ENCODE data around the gene EFNB3.

Gene EFNB3, protein sequence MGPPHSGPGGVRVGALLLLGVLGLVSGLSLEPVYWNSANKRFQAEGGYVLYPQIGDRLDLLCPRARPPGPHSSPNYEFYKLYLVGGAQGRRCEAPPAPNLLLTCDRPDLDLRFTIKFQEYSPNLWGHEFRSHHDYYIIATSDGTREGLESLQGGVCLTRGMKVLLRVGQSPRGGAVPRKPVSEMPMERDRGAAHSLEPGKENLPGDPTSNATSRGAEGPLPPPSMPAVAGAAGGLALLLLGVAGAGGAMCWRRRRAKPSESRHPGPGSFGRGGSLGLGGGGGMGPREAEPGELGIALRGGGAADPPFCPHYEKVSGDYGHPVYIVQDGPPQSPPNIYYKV

DNA sequence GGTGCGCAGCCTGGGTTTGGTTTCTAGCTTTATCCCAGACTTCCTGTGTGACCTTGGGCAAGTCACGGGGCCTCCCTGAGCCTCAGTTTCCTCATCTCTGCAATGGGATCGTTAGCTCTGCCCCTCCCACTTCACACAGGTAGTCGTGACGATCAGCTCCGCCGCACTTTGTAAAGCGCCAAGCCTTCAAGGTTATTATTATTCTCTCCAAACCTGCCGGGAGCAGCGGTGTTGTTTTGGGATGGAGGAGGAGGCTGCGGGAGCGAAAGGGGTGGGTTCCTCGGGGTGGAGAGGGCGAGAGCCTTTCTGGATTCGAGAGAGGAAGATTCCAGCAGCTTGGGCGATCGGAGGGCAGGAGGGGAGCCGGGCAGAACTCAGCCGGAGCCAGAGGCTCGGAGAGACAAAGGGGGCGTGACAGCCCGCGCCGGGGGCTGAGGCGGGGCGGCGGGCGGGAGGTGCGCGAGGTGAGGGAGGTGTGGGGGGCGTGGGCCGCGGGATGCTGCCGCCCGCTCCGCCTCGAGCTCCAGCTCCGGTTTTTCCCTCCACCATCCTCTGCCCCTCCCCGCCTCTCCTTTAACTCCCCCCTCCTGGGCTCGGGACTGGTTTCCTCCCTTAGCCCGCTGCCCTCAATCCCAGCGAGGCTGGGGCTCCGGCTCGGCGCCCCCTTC lies at the start of gene EFNB3:
Gene EFNB3, plus strand, starts transcription at position 602 of the 668 bp plus-strand sequence. CDS start 397 bp downstream, outside the sequence.
- Mint-ChIP-seq H3K27me3 (peaks cover 35% of the 10 kb centered on the region), H3K4me1 (peaks cover 18% of the 10 kb centered on the region), H3K4me3 (peak within 1 kb of the TSS; percentile 82), H3K36me3 (peaks cover 17% of the 10 kb centered on the region), H3K9me3 (no peaks in the 10 kb centered on the region), H3K27ac (no peak within 1 kb of the TSS)

DNA sequence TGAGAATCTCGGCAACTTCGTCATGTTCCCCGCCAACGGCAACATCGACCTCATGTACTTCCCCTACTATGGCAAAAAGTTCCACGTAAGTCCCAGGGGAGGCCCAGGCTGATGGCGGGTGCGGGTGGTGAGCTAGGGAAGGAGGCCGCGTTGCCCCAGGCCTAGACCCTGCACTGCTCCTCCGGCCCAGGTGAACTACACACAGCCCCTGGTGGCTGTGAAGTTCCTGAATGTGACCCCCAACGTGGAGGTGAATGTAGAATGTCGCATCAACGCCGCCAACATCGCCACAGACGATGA lies 49.5 kb upstream of the EFNB3 start:
- H3K27ac Mint-ChIP-seq = no peak overlapping the region
- H3K4me3 Mint-ChIP-seq = no peak overlapping the region
- H3K9me3 Mint-ChIP-seq = no peaks in the 10 kb centered on the region
- peaks cover 8% of the 10 kb centered on the region for H3K4me1 Mint-ChIP-seq
- no peaks in the 10 kb centered on the region for H3K36me3 Mint-ChIP-seq
- H3K27me3 Mint-ChIP-seq = peaks cover 8% of the 10 kb centered on the region

DNA sequence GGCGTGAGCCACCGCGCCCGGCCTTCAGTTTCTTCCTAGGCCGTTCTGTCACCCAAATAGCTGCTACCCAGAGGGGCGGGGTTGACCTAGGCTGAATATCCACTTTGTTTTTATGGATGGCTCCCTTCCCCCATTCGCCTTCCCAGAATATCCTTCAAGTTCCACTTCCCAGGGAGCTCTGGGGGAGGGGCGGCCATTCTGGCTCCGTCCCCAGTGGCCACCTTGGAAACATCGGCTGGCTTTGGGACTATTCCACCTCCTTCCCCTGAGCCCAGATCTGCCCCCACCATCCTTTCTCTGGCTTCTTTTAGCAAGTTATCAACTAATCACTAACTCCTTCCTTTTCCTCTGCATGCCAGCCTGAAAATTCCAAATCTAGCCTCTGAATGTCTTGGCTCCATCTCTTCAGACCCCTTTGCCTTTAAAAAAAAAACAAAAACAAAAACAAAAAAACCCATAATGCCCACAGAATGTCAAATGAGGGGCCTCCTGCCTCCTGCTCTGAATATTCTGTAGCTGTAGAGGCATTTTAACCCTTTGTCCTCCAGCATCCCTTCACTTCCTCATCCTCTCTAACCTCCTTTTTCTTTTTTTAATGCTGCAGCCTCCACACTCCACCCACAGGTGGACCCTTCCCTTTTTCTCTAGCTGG lies 47.9 kb upstream of the EFNB3 start:
- Mint-ChIP-seq H3K27me3 (peaks cover 2% of the 10 kb centered on the region), H3K27ac (no peak overlapping the region), H3K36me3 (no peaks in the 10 kb centered on the region), H3K4me1 (no peaks in the 10 kb centered on the region), H3K9me3 (no peaks in the 10 kb centered on the region), H3K4me3 (no peak overlapping the region)

DNA sequence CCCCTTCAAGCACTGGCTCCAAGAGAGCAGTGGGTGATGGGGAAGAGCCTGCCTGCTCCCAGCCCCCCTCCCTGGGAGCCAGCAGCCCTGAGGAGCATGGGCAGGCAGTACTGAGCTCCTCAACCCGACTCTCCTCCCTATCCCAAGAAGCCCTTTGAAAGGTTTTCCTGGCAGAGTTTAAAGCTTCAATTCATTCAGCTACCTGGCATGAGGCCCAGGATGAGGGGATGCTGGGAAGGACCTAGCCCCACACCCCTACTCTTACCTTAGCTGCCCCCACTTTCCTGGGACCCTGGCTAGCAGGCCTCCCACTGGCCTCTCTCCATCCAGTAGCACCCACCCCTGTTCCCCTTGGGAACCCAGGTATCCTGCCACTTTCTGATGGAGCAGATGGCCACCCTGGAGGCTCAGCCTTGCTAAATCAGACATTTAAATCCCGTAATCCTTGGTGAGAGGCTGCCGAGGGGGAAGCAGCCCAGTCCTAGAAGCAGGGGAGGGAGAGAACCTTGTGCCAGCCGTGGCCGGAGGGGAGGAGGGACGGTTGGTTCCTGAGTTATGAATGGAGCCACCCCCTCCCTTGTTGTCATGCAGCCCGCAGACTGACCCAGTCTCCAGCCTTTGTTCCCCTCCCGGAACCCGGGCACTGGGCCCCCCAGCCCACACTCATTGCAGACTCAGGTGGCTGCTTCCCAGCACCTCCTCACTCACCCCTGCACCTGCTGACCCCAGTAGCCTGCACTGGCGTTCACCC lies 37.2 kb upstream of the EFNB3 start:
- peak overlapping the region; percentile 59 for H3K27ac Mint-ChIP-seq
- peaks cover 5% of the 10 kb centered on the region for H3K36me3 Mint-ChIP-seq
- H3K4me3 Mint-ChIP-seq = no peak overlapping the region
- no peaks in the 10 kb centered on the region for H3K27me3 Mint-ChIP-seq
- no peaks in the 10 kb centered on the region for H3K9me3 Mint-ChIP-seq
- no peaks in the 10 kb centered on the region for H3K4me1 Mint-ChIP-seq

DNA sequence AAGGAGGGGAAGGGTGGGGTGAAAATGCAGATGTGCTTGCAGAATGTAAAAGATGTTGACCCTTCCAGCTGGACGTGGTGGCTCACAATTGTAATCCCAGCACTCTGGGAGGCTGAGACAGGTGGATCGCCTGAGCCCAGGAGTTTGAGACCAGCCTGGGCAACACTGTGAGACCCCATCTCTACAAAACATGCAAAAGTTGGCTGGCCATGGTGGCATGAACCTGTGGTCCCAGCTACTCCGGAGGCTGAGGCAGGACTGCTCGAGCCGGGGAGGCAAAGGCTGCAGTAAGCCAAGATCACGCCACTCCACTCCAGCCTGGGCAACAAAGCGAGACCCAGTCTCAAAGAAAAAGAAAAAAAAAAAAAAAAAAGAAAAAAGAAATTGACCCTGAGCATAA lies 36.5 kb upstream of the EFNB3 start:
- no peak overlapping the region for H3K4me3 Mint-ChIP-seq
- no peaks in the 10 kb centered on the region for H3K27me3 Mint-ChIP-seq
- H3K36me3 Mint-ChIP-seq = peaks cover 10% of the 10 kb centered on the region
- H3K27ac Mint-ChIP-seq = no peak overlapping the region
- H3K4me1 Mint-ChIP-seq = no peaks in the 10 kb centered on the region
- H3K9me3 Mint-ChIP-seq = no peaks in the 10 kb centered on the region

DNA sequence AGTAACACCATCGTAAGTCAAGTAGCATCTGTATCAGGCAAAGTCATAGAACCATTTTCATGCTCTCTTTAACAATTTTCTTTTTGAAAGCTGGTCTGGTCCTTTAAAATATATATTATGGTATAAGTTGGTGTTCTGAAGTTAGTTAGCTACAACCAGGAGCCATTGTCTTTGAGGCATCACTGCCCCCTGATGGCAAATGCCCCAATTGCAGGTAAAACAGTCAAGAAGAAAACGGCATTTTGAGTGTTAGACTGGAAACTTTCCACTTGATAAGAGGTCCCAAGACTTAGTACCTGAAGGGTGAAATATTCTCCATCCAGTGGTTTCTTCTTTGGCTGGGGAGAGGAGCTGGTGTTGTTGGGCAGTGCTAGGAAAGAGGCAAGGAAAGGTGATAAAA lies 31.8 kb upstream of the EFNB3 start:
- H3K4me3 Mint-ChIP-seq = no peak overlapping the region
- peaks cover 7% of the 10 kb centered on the region for H3K4me1 Mint-ChIP-seq
- no peak overlapping the region for H3K27ac Mint-ChIP-seq
- H3K36me3 Mint-ChIP-seq = peaks cover 19% of the 10 kb centered on the region
- no peaks in the 10 kb centered on the region for H3K27me3 Mint-ChIP-seq
- no peaks in the 10 kb centered on the region for H3K9me3 Mint-ChIP-seq

DNA sequence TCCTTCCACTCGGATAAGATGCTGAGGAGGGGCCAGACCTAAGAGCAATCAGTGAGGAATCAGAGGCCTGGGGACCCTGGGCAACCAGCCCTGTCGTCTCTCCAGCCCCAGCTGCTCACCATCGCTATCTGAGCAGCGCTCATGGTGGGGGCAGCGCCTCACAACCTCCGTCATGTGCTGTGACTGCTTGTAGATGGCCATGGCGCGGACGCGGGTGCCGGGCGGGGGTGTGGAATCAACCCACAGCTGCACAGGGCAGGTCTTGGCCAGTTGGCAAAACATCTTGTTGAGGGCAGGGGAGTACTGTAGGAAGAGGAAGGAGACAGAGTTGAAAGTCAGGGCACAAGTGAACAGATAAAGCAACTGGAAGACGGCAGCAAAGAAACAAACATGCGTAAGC lies 30.1 kb upstream of the EFNB3 start:
- H3K4me1 Mint-ChIP-seq = peaks cover 7% of the 10 kb centered on the region

DNA sequence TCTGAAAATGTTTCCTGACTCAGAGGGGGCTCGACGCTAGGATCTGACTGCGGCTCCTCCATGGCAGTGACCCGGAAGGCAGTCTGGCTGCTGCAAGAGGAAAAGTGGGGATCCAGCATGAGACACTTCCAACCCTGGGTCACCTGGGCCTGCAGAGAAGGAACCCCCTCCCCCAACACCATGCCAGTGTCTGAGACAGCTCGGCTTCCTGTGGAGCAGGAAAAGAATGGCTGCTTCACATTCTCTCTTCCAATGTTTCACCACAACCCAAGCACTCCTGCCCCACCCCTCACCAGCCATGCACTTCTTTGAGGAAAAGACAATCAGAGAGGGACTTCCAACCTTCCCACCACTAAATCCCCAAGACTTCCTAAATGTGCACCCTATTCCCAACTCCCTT lies 28.5 kb upstream of the EFNB3 start:
- Mint-ChIP-seq H3K36me3 (peaks cover 16% of the 10 kb centered on the region), H3K9me3 (no peaks in the 10 kb centered on the region), H3K27me3 (no peaks in the 10 kb centered on the region), H3K4me3 (no peak overlapping the region), H3K27ac (peak overlapping the region; percentile 65), H3K4me1 (peaks cover 7% of the 10 kb centered on the region)

More for the DNA sequence above, 30.1 kb upstream of the EFNB3 start:
- Mint-ChIP-seq H3K36me3 (peaks cover 19% of the 10 kb centered on the region), H3K27me3 (no peaks in the 10 kb centered on the region), H3K4me3 (no peak overlapping the region), H3K9me3 (no peaks in the 10 kb centered on the region), H3K27ac (no peak overlapping the region)

DNA sequence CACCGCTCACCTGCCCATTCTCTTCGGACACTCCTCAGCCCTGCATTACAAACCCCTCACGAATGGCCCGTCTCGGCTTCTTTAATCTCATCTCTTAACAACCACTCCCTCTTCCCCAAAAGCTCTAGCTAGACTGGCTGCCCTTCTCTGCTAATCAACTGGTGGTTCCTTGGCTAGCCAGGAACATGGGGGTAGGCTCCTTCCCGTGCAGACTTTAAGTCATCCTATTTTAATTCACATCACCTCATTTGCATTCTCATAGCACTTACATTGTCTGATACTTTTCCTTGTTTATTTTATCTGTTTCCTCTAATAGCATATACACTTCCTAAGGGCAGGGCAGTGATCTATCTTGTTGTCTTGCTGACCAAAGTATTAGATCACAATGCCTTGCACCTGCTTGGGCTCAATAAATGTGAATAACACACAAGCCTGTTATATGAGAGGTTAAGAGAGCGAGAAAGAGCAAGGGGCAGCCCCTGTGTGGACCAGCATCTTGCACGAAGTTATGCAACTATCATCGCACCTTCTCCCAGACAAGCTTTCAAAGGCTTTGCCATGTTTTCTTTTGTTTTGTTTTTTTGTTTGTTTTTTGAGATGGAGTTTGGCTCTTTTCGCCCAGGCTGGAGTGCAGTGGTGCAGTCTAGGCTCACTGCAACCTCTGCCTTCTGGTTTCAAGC lies 27.5 kb upstream of the EFNB3 start:
- H3K4me3 Mint-ChIP-seq = no peak overlapping the region
- H3K27ac Mint-ChIP-seq = peak overlapping the region; percentile 13
- H3K27me3 Mint-ChIP-seq = no peaks in the 10 kb centered on the region
- peaks cover 10% of the 10 kb centered on the region for H3K4me1 Mint-ChIP-seq
- peaks cover 16% of the 10 kb centered on the region for H3K36me3 Mint-ChIP-seq
- H3K9me3 Mint-ChIP-seq = no peaks in the 10 kb centered on the region

DNA sequence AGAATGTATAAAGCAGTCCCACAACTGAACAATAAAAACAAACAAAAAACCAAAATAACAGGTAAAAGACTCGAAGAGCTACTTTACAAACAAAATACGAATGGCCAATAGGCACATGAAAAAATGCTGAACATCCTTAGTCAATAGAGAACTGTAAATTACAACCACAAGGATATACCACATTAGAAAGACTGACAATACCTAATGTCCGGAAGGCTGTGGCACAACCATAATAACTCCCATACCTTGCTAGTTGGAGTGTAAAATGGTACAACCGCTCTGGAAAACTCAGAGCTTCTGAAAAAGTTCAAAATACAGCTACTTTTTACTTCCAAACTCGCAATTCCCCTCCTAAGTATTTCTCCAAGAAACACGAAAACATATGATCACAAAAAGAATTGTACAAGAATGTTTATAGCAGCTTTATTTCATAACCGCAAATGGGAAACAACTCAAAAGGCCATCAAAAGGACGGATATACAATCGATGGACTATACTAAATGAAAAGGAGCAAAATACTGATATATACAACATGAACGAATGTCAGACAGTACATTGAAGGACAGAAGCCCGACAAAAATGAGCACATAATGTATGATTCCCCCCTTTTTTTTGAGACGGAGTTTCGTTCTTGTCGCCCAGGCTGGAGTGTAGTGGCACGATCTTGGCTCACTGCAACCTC lies 20.0 kb upstream of the EFNB3 start:
- H3K4me1 Mint-ChIP-seq = peaks cover 32% of the 10 kb centered on the region
- H3K36me3 Mint-ChIP-seq = peaks cover 10% of the 10 kb centered on the region
- no peaks in the 10 kb centered on the region for H3K27me3 Mint-ChIP-seq
- H3K27ac Mint-ChIP-seq = peak overlapping the region; percentile 99
- H3K9me3 Mint-ChIP-seq = no peaks in the 10 kb centered on the region
- H3K4me3 Mint-ChIP-seq = peak overlapping the region; percentile 95

DNA sequence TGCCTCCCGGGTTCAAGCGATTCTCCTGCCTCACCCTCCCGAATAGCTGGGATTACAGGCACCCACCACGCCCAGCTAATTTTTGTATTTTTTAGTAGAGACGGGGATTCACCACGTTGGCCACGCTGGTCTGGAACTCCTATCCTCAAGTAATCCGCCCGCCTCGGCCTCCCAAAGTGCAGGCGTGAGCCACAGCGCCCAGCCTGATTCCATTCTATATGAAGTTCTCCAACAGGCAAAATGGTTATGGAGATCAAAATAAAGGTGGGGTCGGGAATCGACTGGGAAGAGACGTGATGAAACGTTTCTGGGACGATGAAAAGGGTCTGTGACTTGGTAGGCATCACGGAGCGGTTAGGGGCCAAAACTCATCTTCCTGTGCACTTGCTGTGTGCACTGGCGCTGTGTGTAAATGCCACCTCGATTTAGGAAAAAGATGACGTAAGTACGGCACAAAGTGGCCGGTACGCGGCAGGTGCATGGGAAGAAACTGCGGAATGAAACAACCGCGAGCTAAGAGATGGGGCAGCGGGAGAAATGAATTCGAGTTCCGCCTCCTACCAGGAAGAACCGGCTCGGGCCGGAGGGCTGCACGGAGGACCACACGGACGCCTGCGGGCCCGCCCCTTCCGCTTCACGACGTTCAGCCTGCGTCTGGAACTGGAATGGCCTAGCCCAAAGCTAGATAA lies 19.3 kb upstream of the EFNB3 start:
- Mint-ChIP-seq H3K4me1 (peaks cover 35% of the 10 kb centered on the region), H3K9me3 (no peaks in the 10 kb centered on the region)

DNA sequence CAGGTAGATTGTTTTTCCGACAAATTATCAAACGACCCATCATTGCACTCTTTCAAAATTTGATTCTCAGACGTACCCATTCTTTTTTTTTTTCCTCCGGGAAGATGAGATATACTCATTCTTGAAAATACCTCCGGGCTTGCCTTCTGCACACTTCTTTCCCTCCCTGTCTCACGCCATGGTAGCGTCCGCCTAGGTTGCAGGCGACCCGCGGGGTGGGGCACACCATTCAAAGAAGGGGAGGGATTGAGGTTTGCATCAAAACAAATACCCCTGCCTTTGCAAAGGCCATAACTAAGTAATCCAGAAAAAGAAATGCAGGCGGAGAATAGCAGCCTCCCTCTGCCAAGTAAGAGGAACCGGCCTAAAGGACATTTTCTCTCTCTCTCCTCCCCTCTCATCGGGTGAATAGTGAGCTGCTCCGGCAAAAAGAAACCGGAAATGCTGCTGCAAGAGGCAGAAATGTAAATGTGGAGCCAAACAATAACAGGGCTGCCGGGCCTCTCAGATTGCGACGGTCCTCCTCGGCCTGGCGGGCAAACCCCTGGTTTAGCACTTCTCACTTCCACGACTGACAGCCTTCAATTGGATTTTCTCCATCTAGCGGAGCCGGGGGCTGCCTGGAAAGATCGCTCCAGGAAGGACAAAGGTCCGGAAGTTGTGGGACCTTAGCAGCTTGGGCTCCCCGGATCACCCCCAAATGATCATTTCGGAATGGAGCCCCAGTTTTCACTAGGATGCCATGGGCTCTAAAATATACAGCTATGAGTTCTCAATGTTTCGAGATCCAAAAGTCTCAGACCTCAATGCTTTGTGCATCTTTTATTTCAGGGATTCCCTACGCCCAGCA lies 18.6 kb upstream of the EFNB3 start:
- H3K4me1 Mint-ChIP-seq = peaks cover 35% of the 10 kb centered on the region
- H3K36me3 Mint-ChIP-seq = peaks cover 12% of the 10 kb centered on the region
- H3K27ac Mint-ChIP-seq = peak overlapping the region; percentile 99
- peak overlapping the region; percentile 95 for H3K4me3 Mint-ChIP-seq
- no peaks in the 10 kb centered on the region for H3K9me3 Mint-ChIP-seq
- H3K27me3 Mint-ChIP-seq = no peaks in the 10 kb centered on the region

More for the DNA sequence above, 19.3 kb upstream of the EFNB3 start:
- Mint-ChIP-seq H3K4me3 (peak overlapping the region; percentile 95), H3K27me3 (no peaks in the 10 kb centered on the region), H3K27ac (peak overlapping the region; percentile 99), H3K36me3 (peaks cover 10% of the 10 kb centered on the region)

DNA sequence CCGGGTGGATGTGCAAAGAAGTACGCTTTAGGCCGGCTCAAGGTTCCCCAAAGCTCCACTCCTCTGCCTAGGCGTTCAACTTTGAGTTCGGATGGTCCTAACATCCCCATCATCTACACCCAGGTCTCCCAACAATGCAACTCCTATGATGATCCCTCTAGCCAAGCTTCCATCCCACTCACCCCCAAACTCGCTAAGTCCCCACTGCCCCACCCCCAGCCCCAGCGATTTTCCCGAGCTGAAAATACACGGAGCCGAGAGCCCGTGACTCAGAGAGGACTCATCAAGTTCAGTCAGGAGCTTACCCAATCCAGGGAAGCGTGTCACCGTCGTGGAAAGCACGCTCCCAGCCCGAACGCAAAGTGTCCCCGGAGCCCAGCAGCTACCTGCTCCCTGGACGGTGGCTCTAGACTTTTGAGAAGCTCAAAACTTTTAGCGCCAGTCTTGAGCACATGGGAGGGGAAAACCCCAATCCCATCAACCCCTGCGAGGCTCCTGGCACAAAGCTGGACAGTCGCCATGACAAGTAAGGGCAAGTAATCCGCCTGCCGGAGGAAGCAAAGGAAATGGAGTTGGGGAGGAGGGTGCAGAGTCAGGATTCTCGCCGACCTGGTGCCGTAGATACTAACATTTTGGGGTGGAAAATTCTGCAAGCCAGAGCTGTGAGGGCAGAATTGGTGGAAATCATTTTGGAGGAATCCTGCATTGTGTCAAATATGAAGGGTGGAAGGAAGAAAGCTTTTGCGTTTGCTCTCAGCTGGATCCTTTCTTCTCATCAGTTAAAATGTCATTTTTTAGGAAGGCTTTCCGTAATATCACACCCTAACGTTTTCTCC lies 17.7 kb upstream of the EFNB3 start, which contains the start of gene TP53:
Gene TP53, minus strand, starts transcription at position 419 of the 836 bp plus-strand sequence. CDS start 10,896 bp downstream, outside the sequence.
- H3K27ac Mint-ChIP-seq = peak within 1 kb of the TSS; percentile 99
- H3K4me1 Mint-ChIP-seq = peaks cover 34% of the 10 kb centered on the region
- peaks cover 12% of the 10 kb centered on the region for H3K36me3 Mint-ChIP-seq
- peak within 1 kb of the TSS; percentile 95 for H3K4me3 Mint-ChIP-seq
- no peaks in the 10 kb centered on the region for H3K9me3 Mint-ChIP-seq
- H3K27me3 Mint-ChIP-seq = no peaks in the 10 kb centered on the region
